SK-N-DZ (cell line): ENCODE results near the gene ZNF77. TPM values are rescaled to one million over a fixed set of nuclear protein-coding genes. Genes with fewer than 3 reads are reported as not detected.
"Not testable (repeated sequence)": the region's sequence is repeated elsewhere in the genome, so short reads cannot be mapped to it uniquely, and the experiment has no call there.

Source experiments
- DNase-seq: peaks from one replicate; pipeline ENCODE4 v3.0.0-alpha.2; 2015; ENCODE audit warnings: low spot score
- polyA plus RNA-seq, 2 experiments: library from polyadenylated mRNA; depleted of rRNA; stranded (reverse); fragments of >200 nt; gene quantifications; 2 replicates each; pipeline ENCODE4 v1.2.3, GENCODE V29; 2014

ZNF77 gene
- polyA plus RNA-seq (2014; cell fraction: cytosol; rRNA removed) = 7.0 and 7.5 TPM in 2 replicates
- polyA plus RNA-seq (2014; cell fraction: nucleus; rRNA removed) = 8.0 and 8.9 TPM in 2 replicates

DNA sequence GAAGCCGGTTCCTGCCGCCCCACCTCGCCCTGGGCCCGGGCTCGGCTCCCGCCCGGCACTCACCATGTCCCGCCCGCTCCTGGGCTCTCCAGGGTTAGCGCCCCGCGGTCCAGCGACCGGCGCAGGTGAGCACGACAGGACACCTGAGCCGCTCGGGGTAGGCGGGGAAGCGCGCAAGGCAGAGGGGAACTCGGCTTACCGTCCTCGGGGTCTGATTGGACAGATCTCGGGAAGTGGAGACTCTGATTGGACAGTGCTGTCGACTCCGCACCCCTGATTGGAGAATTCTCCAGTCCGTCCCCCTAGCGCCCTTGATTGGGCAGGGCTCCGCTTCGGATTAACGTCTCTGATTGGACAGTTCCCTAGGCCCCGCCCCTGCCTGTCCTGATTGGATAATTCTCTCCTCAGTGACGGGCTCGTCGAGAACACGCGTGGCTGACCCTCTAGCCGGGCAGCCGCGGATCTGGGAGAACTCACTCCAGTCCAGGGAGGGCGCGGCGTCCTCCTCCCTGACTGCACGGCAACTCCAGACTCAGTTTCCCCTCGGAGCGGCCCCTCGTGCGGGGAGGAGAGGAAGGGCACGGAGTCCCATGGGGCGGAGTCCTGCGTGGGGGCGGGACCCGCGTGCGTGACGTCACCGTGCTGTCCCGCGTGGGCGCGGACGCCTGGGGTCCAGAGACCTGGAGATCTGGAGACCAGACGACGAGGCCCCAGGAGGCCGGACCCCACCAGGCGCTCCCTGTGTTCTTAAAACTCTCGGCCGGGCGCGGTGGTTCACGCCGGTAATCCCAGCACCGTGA, at the start of gene ZNF77:
TSS of gene ZNF77 (minus strand) at position 197 of the 800 bp plus-strand sequence. CDS start at position 66, 131 bp downstream.
- DNase-seq = peak; percentile 98

DNA sequence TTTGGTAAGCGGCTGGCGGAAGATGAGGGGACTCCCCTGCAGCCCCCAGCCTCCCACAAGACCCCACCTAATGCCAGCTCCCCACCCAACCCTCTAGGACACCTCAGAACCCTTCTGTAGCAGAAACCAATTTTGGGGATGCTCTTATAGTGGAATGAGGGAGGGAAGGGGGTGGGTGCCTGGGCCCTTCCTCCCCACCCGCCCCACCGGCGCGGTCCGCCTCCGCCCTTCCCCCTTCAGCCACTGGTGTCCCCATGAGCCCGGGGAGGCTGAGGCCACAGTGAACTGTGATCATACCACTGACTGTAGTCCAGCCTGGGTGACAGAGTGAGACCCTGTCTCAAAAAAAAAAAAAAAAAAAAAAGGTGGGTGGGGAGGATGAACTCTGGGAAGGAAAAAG, 48.8 kb upstream of the ZNF77 start:
- DNase-seq = no peak

DNA sequence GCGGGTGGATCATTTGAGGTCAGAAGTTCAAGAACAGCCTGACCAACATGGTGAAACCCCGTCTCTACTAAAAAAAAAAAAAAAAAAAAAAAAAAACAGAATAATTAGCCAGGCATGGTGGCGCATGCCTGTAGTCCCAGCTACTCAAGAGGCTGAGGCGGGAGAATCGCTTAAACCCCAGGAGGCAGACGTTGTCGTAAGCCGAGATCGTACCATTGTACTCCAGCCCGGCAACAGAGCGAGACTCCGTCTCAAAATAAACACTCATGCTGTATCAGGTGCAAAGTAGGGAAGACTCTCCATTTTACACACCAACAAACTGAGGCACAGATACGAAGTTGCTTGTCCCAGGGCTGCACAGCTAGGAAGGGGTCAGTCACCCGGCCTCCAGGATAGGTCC, 48.2 kb upstream of the ZNF77 start:
- DNase-seq = no peak

DNA sequence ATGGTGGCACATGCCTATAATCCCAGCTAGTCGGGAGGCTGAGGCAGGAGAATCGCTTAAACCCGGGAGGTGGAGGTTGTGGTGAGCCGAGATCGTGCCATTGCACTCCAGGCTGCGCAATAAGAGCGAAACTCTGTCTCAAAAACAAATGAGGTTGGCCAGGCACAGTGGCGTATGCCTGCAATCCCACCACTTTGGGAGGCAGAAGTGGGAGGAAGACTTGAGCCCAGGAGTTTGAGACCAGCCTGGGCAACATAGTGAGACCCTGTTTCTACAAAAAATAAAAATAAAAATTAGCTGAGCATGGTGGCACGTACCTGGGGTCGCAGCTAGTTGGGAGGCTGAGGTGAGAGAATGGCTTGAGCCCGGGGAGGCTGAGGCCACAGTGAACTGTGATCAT, 47.6 kb upstream of the ZNF77 start:
- not testable (repeated sequence) for DNase-seq

DNA sequence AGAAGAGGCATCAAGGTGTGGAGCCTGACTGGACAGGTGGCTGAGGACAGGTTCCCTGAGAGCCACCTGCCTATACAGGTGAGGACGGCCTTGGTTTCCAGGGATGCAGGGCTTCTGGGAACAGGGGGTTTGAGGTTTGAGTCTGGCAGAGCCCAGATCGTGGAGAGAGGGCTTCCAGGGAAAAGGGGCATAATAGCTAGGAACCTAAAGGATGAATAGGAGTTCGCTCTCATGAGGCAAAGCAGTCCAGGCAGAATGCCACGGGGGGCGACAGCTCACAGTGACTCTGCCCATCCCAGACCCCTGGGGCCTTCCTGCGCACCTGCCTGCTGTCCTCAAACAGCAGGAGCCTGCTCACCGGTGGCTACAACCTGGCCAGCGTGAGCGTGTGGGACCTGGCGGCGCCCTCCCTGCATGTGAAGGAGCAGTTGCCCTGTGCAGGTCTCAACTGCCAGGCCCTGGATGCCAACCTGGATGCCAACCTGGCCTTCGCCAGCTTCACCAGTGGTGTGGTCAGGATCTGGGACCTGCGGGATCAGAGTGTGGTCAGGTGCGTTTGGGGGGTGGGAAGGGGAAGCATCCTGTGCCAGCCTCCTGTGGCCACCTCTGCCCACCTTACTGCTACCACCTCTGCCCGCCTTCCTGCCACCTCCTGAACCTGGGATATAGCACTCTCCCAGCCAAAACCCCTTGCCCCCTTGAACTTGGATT, 44.6 kb upstream of the ZNF77 start:
- DNase-seq = no peak

DNA sequence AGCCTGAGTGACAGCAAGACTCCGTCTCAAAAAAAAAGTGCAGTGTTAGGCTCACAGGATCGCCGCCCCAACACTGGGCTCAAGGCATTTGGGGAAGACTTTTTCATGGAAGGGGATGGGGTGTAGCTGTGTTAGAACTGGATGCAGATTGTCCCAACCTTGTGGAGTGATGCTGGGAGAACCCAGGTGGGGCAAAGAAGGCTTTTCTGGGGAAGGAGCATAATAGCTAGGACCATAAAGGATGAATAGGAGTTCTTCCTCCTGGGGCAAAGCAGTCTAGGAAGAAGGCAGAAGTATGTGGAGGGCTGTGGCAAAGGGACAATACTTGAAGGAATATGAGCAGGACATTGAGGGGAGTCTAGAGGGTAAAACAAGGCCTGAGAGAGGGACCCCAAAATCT, 43.8 kb upstream of the ZNF77 start:
- no peak for DNase-seq

DNA sequence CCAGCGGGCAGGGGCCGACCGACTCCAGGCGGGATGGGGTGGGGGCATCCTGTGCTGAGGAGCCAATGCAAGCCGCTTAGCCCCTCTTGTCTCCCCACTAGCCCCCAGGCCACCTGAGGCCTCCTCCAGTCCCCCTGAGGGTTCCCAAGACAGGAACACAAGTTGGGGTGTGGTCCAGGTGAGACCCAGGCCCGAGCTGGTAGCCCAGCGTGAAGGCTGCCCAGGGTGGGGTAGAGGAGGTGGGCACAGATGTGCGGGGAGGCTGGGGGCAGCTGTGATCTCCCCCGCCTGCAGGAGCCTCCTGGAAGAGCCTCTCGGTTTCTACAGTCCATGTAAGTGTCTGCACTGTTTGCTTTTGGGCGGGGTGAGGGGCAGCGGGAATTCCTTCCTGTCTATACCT, 43.0 kb upstream of the ZNF77 start:
- DNase-seq = no peak

DNA sequence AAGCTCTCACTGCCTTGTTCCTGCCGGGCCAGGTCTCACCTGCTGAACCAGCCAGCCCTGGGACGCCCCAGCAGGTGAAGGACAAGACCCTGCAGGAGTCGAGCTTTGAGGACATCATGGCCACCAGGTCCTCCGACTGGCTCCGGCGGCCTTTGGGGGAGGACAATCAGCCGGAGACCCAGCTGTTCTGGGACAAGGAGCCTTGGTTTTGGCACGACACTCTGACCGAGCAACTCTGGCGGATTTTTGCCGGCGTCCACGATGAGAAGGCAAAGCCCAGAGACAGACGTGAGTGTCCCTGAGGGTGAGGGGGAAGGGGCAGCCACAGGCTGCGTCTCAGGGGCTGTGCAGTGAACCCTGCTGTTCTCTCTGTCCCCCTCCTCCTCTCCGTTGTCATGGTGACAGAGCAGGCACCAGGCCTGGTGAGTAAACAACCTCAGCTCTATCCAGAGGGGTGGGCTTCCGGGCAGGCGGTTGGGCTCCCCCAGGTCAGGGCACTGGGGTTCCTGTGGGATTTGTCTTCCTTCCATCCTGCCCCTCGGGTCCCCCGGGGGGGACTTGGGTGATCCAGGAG, 42.3 kb upstream of the ZNF77 start:
- DNase-seq = peak; percentile 80

DNA sequence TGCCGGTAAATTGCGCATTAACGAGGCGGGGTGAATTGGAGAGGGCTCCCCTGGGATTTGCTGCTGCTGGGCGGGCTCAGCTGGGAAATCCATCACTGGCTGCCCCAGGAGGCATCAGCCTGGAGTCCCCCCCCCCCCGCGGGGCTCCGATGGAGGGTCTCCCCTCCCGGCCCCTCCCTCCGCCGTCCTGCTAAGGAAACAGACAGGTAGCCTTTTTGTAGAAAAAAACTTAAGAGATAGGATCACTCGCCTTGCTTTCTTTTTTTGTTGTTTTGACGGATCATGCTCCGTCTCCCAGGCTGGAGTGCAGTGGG, 39.4 kb upstream of the ZNF77 start:
- no peak for DNase-seq

DNA sequence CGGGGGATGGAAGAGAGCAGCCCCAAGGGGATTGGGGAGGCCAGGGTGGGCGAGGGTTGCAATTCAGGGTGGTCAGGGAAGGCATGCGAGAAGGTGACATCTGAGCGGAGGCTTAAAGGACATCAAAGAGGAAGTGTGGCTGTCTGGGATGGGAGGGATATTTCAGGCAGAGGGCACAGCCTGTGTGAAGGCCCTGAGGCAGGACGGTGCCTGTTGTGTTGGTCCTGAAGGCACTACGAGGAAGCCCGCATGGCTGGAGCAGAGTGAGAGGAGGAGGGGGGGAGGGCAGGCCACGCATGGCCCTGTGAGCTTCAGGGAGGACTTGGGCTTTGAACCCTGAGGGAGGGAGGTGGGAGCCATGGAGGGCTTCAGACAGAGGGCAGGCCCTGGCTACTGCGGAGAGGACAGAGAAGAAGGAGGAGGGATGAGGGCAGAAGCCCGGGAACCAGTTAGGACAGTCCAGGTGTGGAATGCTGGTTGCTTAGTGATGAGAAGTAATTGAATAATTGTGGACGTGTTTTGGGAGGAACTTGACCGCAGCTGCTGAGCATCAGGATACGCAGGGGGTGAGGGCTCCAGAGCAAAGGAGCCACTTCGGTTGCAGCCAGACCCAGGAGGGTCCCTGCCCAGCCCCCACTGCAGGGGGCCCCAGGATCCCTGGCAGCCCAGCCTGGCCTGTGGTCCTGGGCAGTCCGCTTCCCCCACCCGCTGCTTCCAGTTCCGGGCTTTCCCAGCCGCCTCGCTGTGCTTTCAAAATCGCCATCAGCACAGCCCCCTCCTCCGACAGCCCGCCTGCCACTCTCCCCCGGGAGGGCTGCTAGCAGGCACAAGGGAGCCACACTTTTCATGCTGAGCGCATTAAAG, 38.8 kb upstream of the ZNF77 start:
- peak; percentile 95 for DNase-seq

DNA sequence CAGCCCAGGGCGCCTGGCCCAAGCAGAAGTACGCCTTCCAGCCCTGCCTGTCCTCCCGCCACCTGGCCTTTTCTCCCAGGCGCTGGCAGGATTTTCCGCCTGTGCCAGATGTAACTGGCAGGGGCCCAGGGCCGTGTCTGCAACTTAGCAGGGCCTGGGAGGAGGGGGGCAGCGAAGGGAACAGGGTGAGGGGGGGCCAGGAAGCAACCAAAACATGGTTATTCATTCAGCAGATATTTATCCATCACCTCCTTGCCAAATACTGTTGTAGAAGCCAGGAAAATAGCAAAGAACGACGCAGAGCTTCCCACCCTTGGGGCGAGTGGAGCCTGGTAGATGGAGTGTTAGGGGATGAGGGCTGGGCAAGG, 38.2 kb upstream of the ZNF77 start:
- DNase-seq = peak; percentile 69

DNA sequence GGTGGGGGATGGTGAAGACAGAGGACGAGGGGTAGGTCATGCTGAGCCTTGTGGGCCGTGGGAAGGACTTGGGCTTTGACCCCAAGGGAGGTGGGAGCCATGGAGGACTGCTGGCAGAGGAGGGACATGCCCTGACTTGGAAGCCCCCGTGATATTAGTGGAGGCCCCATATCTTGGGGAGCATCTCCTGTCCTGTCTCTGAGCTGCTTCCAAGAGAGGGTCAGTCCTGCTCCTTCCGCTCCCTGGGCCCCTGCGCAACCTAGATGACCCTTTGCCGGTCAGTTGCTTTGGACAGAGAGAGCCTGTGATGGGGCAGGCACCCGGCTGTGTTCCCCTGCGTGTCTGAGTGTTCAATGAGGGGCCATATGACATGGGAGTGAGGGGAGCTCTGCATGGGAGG, 37.8 kb upstream of the ZNF77 start:
- DNase-seq = no peak

DNA sequence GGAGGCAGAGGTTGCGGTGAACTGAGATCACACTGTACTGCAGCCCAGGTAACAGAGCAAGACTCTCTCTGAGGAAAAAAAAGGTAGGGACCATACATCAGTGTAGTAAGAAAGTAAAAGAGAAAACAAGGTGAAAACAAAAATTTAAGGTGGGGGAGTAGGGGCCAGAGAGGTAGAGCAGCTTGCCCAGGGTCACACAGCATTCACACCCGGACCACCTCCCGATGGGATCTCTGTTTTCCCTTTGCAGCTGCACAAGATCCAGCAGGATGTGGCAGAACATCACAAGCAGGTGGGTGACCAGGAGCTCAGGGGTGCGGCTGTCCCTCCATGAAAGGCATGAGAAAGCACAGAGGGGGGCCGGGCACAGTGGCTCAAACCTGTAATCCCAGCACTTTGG, 37.1 kb upstream of the ZNF77 start:
- DNase-seq = no peak

DNA sequence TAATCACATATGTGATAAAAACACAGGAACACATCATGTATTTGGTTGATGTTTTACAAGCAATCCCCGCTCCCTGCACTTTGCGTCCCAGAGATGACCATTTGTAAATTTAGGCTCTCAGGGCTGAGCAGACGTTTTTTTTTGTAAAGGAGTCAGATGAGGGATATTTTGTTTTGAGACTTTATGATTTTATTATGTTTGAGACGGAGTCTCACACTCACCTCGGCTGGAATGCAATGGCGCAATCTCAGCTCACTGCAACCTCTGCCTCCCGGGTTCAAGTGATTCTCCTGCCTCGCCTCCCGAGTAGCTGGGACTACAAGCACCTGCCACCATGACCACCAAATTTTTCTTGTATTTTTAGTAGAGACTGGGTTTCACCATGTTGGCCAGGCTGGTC, 34.0 kb upstream of the ZNF77 start:
- no peak for DNase-seq

DNA sequence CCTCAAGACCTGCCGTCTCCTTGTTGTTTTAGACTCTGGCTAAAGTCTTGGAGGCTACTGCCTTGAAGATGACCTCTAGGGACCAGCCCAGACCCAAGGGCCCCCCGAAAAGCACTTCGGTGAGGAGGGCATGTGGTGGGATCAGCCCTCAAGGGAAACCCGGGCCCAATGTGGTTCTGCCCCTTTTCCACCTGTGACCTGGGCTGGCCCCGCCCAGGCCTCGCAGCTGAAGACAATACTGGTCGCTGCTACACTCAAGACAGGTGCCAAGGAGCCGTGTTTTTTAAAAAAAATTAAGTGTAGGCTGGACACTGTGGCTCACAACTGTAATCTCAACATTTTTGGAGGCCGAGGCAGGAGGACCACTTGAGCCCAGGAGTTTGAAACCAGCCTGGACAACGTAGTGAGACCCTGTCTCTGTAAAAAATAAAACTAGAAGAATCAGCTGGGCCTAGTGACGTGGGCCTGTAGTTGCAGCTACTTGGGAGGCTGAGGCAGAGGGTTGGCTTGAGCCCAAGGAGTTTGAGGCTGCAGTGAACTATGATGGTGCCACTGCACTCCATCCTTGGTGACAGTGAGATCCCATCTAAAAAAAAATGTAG, 33.5 kb upstream of the ZNF77 start:
- no peak for DNase-seq

DNA sequence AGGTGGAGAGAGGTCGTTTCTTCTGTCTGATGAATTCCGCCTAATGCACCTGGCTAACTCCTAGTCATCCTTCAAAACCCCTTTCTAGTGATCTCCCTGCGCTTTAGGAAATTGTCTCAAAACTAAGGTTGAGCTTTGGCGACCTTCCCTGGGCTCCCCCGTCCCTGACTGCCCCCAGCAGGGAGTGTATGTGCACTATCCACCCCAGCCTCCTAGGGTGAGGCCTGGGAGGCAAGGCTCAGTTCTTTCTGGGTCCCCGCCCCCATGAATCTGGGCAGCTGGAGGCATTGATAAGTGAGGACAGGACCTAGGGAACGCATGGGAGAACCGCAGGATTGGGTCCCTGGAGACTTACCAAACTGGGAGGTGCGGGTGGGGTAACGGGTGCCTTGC, 33.0 kb upstream of the ZNF77 start:
- no peak for DNase-seq

DNA sequence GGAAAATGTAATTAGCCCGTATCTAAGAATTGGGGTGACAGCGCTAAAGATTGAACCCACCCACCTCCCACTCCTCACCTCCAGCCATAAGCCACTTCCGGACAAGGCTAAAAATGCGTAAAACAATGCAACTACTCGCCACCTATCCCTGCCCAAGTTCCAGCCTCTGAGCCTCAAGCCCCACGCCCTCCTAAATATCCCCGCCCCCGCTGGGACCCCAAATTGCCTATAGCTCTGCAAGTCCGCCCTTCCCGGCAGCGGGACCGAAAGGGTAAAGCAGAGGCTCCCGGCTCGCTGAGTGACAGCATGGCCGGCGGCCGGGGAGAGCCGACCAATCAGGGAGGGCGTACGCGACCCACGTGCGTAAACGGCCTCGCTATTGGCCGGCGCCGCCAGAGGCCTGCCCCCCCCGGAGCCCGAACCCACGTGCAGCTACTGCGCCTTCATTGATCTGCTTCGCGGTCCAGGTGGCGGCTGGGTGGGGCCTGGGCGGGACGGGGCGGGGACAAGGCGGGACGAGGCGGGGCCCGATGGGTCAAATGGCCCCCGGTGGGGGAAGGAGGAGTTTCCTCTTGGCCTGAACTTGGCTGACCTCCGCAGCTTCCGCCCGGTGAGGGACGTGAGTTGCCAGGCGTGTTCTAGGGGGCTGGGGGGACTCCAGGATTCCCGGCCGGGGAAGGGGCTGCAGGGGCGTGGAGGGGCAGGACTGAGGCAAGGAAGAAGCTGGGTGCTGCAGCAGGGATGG, 32.4 kb upstream of the ZNF77 start, which contains the start of gene TLE6:
TSS of gene TLE6 (plus strand) at position 564 of the 745 bp plus-strand sequence. CDS start 670 bp downstream, outside the sequence.
- DNase-seq = peak; percentile 91

DNA sequence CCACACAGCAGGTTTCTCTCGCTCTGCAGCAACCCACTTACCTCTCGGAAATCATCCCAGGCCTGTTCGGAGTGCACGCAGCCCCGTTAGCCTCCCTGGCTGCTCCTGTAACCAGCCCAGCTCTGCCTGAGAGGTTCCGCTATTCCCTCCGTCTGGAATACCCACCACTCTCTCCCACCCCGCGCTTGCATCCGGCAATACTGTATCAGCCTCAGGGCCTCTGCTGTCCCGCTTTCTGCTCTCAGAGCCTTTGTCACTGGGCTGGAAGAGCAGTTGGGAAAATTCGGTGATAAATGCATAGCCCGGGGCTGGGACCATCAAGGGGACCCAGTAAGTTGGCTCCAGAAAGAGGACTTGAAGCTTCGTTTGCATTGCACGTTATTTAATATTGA, 31.8 kb upstream of the ZNF77 start:
- DNase-seq = no peak

DNA sequence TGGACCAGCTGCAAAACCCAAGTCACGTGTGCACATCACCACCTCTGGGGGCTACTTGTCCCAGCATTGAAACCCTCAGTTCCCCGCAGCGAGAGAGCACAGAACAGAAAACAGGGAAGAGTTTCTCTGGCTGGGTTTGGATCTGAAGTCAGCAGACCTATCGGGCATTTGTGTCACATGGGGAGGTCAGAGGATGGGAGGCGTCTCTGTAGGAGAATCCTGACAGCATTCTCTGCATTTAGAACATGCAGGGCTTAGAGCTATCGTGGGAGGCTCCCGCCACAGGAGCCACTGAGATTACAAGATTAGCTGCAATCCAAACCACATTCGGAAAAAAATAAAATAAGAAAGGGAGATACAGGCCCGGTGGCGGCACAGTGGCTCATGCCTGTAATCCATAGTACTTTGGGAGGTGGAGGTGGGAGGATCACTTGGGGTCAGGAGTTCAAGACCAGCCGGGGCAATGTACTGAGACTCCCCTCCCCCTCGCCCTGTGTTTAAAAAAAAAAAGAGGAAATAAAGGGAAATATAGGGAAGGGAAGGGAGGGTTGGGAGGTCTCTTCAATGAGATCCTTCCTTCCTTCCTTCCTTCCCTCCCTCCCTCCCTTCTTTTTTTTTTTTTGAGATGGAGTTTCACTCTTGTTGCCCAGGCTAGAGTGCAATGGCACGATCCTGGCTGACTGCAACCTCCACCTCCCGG, 29.7 kb upstream of the ZNF77 start:
- peak; percentile 12 for DNase-seq

DNA sequence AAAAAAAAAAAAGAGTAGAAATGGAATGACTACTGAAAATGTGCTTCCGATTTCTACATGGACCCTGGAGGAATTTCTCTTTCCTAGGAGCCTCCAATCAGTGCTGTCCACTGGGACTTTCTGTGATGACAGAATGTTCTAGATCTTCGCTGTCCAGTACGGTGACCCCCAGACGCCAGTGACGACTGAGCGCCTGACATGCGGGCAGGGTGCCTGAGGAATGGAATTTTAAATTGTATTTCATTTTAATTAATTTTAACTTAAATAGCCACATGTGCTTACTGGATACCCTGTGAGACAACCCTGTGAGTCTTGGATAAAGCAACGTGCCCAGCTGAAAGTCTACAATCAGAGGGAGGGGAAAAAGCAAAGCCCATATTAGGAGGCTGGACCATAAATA, 28.5 kb upstream of the ZNF77 start:
- no peak for DNase-seq
